ENCODE measurements around the gene ANTKMT.

GRCh38 chr16:674214-674881 lies 46.6 kb upstream of the ANTKMT start:
- TF ChIP-seq CTCF (IDR thresholded peaks at IDR 0.05): no peak
- TF ChIP-seq EZH2 (IDR thresholded peaks at IDR 0.05): no peak
